HG02623 (cell line): ENCODE measurements around the gene FOXS1.

Experiments used
- ATAC-seq: cut with Tn5 transposase; IDR thresholded peaks from one replicate; pipeline ENCODE4 v1.9.1; 2021; ENCODE audit warnings: moderate library complexity; ENCODE audit not compliant: unreplicated experiment

The FOXS1 gene

GRCh38 chr20:31861385-31862156 is 16.2 kb upstream of the FOXS1 start:
- ATAC-seq: no peak

GRCh38 chr20:31861135-31861384 is 15.7 kb upstream of the FOXS1 start:
- ATAC-seq: no peak

GRCh38 chr20:31860390-31861134 is 15.2 kb upstream of the FOXS1 start:
- ATAC-seq: no peak

GRCh38 chr20:31859998-31860380 is 14.6 kb upstream of the FOXS1 start:
- ATAC-seq: no peak

GRCh38 chr20:31859266-31859997 is 14.0 kb upstream of the FOXS1 start:
- ATAC-seq: no peak

- no peak for ATAC-seq
Observed at GRCh38 chr20:31858760-31859083, 13.3 kb upstream of the FOXS1 start.

- ATAC-seq: no peak
Observed at GRCh38 chr20:31857861-31858759, 12.7 kb upstream of the FOXS1 start.

GRCh38 chr20:31856516-31856915 is 11.1 kb upstream of the FOXS1 start:
- ATAC-seq: no peak

GRCh38 chr20:31853481-31853880 is 8.1 kb upstream of the FOXS1 start:
- ATAC-seq: no peak

- no peak for ATAC-seq
Observed at GRCh38 chr20:31851240-31851955, 6.0 kb upstream of the FOXS1 start.

- ATAC-seq: no peak
Observed at GRCh38 chr20:31849306-31849930, 4.0 kb upstream of the FOXS1 start.

GRCh38 chr20:31848088-31848999 is 2.9 kb upstream of the FOXS1 start:
- ATAC-seq: no peak

- ATAC-seq: no peak
Observed at GRCh38 chr20:31846793-31847138, 1.4 kb upstream of the FOXS1 start.

- ATAC-seq: no peak
Observed at GRCh38 chr20:31844737-31845299, 586 bp downstream of the FOXS1 start.

- ATAC-seq: no peak
Observed at GRCh38 chr20:31843881-31844280, 1.5 kb downstream of the FOXS1 start.

- ATAC-seq: no peak
Observed at GRCh38 chr20:31843288-31843687, 2.1 kb downstream of the FOXS1 start.

GRCh38 chr20:31842471-31843157 is 2.8 kb downstream of the FOXS1 start:
- no peak for ATAC-seq

- no peak for ATAC-seq
Observed at GRCh38 chr20:31841928-31842327, 3.5 kb downstream of the FOXS1 start.
